ENCODE measurements around the gene WEE1.

DNA sequence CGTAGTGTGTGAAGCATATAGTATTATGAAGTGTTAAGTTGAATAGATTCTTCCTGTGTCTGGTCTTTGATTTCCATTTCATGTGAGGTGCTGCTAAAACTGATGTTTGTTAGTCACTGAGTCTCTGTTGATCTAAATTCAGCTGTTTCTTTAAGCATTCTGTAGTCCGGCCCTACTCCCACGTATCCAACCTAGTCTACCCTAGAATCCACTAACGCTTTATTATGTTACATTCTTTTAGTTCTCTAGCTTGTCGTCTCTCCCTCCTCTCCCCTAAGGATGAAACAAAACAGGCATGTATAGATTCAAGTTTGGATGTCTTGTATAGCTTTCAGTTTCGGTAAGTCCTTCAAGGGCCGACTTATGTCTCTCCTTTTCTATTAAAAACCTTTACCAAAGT lies 4.1 kb downstream of the WEE1 start:
- no peak for TF ChIP-seq LEF1 (IDR thresholded peaks at IDR 0.05; ENCODE audit: borderline replicate concordance)
- TF ChIP-seq SP1 (IDR thresholded peaks at IDR 0.05) = no peak

All from HEK293T (cell line).